C4-2B (cell line): Measurements from ENCODE around the gene SLC2A3.
"Not testable (repeated sequence)": the region's sequence is repeated elsewhere in the genome, so short reads cannot be mapped to it uniquely, and the experiment has no call there.

Source experiments
- H3K27ac ChIP-seq: fragments of 450-650 bp; 2 replicates; pipeline ENCODE4 v1.5.1; 2017
- ZFX ChIP-seq: fragments of 450-650 bp; IDR thresholded peaks from 2 replicates; pipeline ENCODE4 v1.6.1; 2017
- TF ChIP-seq, protein P1 (sequence below): fragments of 450-650 bp; conservative IDR thresholded peaks from 2 replicates; pipeline ENCODE4 v1.5.1; 2017; ENCODE audit warnings: mild to moderate bottlenecking

Gene SLC2A3

DNA sequence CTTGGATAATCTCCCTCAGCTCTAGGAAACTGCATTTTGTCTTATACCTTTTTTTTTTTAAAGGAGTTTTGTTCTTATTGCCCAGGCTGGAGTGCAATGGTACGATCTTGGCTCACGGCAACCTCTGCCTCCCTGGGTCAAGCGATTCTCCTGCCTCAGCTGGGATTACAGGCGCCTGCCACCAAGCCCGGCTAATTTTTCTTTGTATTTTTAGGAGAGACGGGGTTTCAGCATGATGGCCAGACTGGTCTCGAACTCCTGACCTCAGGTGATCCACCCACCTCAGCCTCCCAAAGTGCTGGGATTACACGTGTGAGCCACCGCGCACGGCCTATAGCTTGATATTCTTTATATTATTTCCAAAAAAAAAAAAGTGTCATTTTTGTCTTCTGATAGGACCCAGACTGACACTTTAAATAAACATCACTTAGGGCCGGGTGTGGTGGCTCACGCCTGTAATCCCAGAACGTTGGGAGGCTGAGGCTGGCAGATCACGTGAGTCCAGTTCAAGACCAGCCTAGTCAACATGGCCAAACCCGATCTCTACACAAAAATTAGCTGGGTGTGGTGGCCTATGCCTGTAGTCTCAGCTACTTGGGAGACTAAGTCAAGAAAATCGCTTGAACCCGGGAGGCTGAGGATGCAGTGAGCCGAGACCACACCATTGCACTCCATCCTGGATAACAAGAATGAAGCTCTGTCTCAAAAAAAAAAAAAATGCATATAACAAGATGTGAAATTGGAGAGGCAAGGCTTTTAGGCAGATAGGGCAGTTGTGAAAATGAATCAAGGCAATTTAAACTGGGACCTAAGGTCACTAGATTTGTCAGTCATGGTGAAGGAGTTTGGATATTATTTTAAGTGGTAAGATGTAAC is 18.4 kb downstream of the SLC2A3 start:
- no peak overlapping the region for H3K27ac ChIP-seq
- TF ChIP-seq, protein P1, sequence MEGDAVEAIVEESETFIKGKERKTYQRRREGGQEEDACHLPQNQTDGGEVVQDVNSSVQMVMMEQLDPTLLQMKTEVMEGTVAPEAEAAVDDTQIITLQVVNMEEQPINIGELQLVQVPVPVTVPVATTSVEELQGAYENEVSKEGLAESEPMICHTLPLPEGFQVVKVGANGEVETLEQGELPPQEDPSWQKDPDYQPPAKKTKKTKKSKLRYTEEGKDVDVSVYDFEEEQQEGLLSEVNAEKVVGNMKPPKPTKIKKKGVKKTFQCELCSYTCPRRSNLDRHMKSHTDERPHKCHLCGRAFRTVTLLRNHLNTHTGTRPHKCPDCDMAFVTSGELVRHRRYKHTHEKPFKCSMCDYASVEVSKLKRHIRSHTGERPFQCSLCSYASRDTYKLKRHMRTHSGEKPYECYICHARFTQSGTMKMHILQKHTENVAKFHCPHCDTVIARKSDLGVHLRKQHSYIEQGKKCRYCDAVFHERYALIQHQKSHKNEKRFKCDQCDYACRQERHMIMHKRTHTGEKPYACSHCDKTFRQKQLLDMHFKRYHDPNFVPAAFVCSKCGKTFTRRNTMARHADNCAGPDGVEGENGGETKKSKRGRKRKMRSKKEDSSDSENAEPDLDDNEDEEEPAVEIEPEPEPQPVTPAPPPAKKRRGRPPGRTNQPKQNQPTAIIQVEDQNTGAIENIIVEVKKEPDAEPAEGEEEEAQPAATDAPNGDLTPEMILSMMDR: no peak
- no peak for TF ChIP-seq ZFX

DNA sequence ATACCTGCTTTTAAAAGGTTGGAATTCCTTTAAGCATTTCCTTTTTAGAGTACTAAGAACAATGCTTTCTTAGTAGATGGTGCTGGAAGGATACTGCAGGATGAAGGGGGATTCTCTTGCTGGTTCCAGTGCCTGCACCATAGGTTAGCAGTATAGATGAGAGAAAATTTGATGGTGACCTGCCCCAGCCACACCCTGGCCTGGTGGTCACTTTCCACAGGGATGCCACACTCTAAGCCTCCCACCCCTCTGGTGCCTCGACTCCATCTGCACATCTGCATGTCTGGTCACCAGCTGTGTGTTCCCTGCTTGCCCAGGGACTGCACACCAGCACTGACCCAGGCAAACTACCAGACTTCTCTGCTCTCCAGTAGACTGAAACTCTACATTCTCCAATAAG is 19.1 kb downstream of the SLC2A3 start:
- TF ChIP-seq, protein P1: no peak
- no peak for TF ChIP-seq ZFX
- no peak overlapping the region for H3K27ac ChIP-seq

DNA sequence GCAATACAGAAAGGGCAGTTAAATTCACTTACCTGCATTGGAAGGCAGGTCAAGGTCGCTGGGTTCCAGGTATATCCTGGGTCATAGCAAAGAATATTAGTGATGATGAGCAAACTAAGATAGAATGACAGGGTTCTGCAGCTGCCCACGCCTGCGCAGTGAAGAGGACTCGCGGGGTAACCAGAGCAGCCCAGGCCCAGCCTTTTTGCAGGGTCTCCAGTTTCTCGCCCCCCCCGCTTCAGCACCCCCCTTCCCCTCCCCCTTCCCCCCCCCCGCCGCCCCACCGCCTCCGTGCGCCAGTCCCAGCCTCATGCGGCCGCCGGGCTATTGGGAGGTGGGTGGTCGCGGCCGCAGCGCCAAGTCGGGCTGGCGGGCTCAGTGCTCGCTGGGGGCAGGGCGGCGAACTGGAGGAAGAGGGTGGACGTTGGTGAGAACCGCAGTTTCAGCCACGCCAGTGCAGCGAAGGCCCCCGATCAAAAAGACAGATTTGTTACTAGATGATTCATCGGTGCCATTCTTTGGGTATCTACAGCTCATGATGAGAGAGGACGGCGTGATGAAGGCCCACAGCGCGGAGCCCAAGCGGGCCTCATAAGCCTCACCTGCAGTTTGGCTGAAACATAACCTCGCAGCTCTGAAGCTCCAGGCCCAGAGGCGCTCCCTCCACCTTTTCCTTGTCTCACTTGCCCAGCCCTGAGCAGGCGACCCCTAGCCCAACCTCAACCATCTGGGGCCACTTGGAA is 20.2 kb downstream of the SLC2A3 start:
- TF ChIP-seq, protein P1: no peak
- H3K27ac ChIP-seq: no peak overlapping the region

DNA sequence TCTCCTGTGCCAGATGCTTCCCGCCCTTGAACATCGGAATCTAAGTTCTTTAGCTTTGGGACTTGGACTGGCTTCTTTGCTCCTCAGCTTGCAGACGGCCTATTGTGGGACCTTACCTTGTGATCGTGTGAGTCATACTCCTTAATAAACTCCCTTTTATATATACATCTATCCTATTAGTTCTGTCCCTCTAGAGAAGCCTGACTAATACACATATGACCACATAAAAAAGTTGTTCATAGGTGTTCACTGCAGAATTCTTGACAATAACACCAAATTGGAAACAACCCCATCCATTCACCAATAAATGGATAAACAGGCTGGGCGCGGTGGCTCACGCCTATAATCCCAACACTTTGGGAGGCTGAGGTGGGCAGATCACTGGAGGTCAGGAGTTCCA is 25.9 kb downstream of the SLC2A3 start:
- H3K27ac ChIP-seq: not testable (repeated sequence)

DNA sequence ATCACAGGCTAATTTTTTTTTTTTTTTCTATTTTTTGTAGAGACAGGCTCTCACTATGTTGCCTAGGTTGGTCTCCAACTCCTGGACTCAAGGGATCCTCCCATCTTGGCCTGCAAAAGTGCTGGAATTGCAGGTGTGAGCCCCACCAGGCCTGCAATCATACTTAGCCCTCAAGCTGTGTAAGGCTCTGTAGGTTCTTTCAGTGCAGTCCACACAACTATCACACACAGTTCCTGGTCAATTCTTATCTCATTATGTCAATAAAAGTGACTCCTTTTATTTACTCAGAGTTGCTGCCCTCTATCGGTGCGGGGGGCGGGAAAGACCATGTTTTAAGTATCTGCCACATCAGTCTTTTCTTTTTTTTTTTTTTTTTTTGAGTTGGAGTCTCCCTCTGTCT is 29.0 kb downstream of the SLC2A3 start:
- no peak for TF ChIP-seq ZFX
- TF ChIP-seq, protein P1: peak; percentile 61
- H3K27ac ChIP-seq: peak overlapping the region; percentile 53

DNA sequence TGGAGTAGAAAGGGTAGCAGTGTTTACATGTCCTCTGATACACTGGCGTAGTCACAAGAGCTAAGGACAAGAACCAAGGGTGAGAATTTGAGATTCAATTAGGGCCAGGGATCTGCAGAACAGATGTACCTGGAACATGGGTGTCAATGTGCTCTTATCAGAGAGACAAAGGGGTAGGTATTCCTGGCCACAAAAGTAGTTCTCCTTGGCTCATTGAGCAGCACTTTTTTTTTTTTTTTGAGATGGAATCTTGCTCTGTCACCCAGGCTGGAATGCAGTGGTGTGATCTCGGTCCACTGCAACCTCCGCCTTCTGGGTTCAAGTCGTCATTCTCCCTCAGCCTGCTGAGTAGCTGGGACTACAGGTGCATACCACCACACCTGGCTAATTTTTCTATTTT is 29.7 kb downstream of the SLC2A3 start:
- peak overlapping the region; percentile 53; the same call in 1 of the 2 replicates for H3K27ac ChIP-seq

DNA sequence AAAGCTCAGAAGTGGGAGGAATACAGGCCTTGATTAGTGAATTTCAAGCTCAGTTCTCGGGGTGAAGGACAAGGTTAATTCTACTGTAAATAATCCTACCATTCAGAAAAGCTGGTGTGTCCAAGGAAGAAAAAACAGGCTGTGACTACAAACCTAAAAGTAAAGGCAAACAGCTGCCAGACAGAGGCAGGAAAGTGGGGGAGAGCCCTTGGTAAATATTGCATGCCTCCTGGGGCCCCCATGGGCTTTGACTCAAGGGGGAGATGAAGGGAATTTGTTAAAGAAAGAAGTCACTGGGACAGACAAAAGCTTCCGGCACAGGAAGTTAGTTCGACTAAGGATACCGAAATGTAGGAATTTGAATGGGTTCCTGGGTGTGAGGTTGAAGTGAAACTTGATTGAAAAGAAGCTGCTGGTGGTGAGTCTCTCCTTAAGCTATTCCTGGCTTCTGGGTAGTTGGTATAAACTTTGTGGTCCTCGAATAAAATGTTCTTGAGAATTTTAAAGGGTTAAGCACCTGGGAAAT is 30.3 kb downstream of the SLC2A3 start:
- not testable (repeated sequence) for H3K27ac ChIP-seq

DNA sequence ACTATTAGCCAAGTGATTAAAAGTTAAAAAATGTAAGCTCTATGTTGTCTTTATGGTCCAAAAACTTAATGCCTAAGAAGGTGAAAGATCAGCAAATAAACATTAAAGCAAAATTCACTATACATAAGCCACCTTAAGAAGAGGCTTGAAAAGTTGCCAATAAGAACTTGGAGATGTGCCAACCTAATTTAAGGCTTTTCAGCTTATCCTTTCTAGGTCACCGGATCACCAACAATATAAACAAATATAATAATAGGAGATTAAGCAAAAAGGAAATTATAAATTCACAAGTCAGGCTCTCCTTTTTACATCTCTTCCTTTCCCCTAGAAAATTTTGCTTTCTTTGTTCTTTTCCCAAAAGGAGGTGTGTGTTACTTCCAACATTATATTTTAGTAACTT is 30.9 kb downstream of the SLC2A3 start:
- TF ChIP-seq, protein P1: no peak
- TF ChIP-seq ZFX: no peak
- H3K27ac ChIP-seq: no peak overlapping the region

DNA sequence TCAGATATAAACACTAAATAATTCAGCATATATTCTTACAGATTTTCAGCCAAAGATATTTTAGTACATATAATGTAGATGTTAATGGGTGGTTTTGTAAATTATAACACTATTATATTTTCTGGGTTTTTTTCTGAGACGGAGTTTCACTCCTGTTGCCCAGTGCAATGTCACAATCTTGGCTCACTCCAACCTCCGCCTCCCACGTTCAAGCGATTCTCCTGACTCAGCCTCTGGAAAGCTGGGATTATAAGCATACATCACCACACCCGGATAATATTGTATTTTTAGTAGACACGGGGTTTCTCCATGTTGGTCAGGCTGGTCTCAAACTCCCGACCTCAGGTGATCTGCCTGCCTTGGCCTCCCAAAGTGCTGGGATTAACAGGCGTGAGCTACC is 33.6 kb downstream of the SLC2A3 start:
- H3K27ac ChIP-seq: not testable (repeated sequence)
